Mesothelial cell of epicardium (in vitro differentiated cells): ENCODE measurements around the gene C19orf25. TPM values are rescaled to one million over a fixed set of nuclear protein-coding genes. Genes with fewer than 3 reads are reported as not detected.

Experiments used
- DNase-seq, 2 experiments: peaks; one replicate each; pipeline ENCODE4 v3.0.0; 2021; ENCODE audit warnings: low spot score in 2 of 2; ENCODE audit not compliant: unreplicated experiment in 2 of 2
- H3K27ac Mint-ChIP-seq: 2 replicates; pipeline ENCODE4 v1.8.0; 2021; ENCODE audit warnings: mixed read lengths
- H3K27me3 Mint-ChIP-seq: 2 replicates; pipeline ENCODE4 v1.8.0; 2021; ENCODE audit warnings: low read depth, mixed read lengths
- H3K36me3 Mint-ChIP-seq: 2 replicates; pipeline ENCODE4 v1.8.0; 2021; ENCODE audit warnings: mixed read lengths
- H3K4me1 Mint-ChIP-seq: 2 replicates; pipeline ENCODE4 v1.8.0; 2021; ENCODE audit warnings: mixed read lengths
- H3K4me3 Mint-ChIP-seq: 2 replicates; pipeline ENCODE4 v1.8.0; 2021; ENCODE audit warnings: mild to moderate bottlenecking, moderate library complexity, mixed read lengths
- H3K9me3 Mint-ChIP-seq: 2 replicates; pipeline ENCODE4 v1.8.0; 2021; ENCODE audit warnings: mixed read lengths
- total RNA-seq: library from RNA; stranded (reverse); gene quantifications from 3 replicates; pipeline ENCODE4 v1.2.1, GENCODE V29; 2021
- TF ChIP-seq, protein P1 (sequence below): fragments of 200-600 bp; sonication (generic); IDR thresholded peaks from one replicate; pipeline ENCODE4 v1.5.0; 2021; ENCODE audit warnings: antibody characterized with exemption; ENCODE audit not compliant: unreplicated experiment

Gene C19orf25
- total RNA-seq, 1 donor from 2014 or later: 29.4 TPM

GRCh38 chr19:1433119-1434039, 45.6 kb downstream of the C19orf25 start:
- no peaks in the 10 kb centered on the region for H3K4me1 Mint-ChIP-seq
- no peak overlapping the region for H3K4me3 Mint-ChIP-seq
- TF ChIP-seq, protein P1, sequence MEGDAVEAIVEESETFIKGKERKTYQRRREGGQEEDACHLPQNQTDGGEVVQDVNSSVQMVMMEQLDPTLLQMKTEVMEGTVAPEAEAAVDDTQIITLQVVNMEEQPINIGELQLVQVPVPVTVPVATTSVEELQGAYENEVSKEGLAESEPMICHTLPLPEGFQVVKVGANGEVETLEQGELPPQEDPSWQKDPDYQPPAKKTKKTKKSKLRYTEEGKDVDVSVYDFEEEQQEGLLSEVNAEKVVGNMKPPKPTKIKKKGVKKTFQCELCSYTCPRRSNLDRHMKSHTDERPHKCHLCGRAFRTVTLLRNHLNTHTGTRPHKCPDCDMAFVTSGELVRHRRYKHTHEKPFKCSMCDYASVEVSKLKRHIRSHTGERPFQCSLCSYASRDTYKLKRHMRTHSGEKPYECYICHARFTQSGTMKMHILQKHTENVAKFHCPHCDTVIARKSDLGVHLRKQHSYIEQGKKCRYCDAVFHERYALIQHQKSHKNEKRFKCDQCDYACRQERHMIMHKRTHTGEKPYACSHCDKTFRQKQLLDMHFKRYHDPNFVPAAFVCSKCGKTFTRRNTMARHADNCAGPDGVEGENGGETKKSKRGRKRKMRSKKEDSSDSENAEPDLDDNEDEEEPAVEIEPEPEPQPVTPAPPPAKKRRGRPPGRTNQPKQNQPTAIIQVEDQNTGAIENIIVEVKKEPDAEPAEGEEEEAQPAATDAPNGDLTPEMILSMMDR: no peak
- no peaks in the 10 kb centered on the region for H3K9me3 Mint-ChIP-seq
- H3K27ac Mint-ChIP-seq: no peak overlapping the region
- no peak for DNase-seq
- no peaks in the 10 kb centered on the region for H3K27me3 Mint-ChIP-seq
- peaks cover 7% of the 10 kb centered on the region for H3K36me3 Mint-ChIP-seq

DNA sequence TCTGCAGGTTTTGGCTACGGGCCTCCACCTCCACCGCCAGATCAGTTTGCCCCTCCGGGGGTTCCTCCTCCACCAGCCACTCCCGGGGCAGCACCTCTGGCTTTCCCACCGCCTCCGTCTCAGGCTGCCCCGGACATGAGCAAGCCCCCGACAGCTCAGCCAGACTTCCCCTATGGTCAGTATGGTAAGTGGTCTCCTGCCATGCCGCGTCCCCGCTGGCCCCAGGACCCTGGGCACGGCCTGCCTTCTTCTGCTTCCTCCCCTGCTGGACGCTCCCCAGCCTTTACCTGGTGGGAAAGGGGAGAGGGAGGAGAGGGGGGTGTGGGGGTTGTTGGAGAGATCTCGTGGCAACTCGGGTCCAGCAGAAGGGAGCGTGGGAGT, 46.5 kb downstream of the C19orf25 start:
- peaks cover 7% of the 10 kb centered on the region for H3K36me3 Mint-ChIP-seq
- no peak for DNase-seq
- no peak overlapping the region for H3K4me3 Mint-ChIP-seq
- TF ChIP-seq, protein P1: no peak
- H3K27me3 Mint-ChIP-seq: no peaks in the 10 kb centered on the region
- no peak overlapping the region for H3K27ac Mint-ChIP-seq
- no peaks in the 10 kb centered on the region for H3K4me1 Mint-ChIP-seq
- H3K9me3 Mint-ChIP-seq: no peaks in the 10 kb centered on the region

DNA sequence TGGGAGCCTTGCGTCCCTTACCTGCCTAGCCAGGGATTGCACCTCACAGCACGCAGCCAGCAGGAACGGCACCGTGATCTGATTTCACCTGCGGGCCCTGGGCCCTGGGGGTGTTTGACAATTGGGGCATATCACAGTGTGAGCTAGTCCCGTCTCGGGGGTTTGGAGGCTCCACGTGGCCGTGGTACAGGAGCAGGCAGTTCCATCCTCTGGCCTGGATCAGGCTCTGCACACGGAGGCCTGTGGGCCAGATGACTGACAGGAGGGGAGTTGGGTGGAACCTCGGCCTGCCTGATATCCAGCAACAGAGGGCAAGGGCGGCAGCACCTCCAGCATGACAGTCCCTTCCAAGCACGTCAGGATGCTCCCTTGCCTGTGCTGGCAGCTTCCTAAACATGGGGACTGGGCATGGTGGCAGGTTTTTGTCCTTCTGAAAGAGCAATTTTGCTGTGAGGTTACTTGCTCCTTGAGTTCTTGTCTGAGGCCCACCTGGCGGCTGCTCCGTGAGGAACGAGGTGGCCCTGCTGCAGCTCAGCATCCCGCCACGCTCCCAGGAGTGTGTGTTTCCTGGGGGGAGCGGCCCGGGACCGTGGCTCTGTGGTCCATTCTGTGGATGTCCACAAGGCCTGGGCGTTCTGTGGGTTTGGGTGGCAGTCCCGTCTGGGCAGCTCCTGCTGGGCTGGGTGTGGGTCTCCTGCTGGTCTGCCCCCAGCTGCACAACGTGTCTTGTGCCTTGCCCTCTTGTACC, 47.1 kb downstream of the C19orf25 start:
- Mint-ChIP-seq H3K9me3 (no peaks in the 10 kb centered on the region), H3K27ac (no peak overlapping the region), H3K36me3 (peaks cover 7% of the 10 kb centered on the region), H3K4me3 (no peak overlapping the region), H3K27me3 (no peaks in the 10 kb centered on the region), H3K4me1 (no peaks in the 10 kb centered on the region)
- TF ChIP-seq, protein P1: no peak
- DNase-seq: no peak

- Mint-ChIP-seq H3K4me3 (no peak overlapping the region), H3K27me3 (no peaks in the 10 kb centered on the region), H3K27ac (no peak overlapping the region), H3K9me3 (no peaks in the 10 kb centered on the region), H3K36me3 (peaks cover 5% of the 10 kb centered on the region), H3K4me1 (no peaks in the 10 kb centered on the region)
- no peak for DNase-seq
- TF ChIP-seq, protein P1: no peak
These were observed 48.8 kb downstream of the C19orf25 start for GRCh38 chr19:1430246-1430645.

GRCh38 chr19:1429750-1430149, 49.3 kb downstream of the C19orf25 start:
- Mint-ChIP-seq H3K4me1 (peaks cover 4% of the 10 kb centered on the region), H3K36me3 (peaks cover 7% of the 10 kb centered on the region), H3K27ac (no peak overlapping the region), H3K4me3 (no peak overlapping the region), H3K27me3 (no peaks in the 10 kb centered on the region), H3K9me3 (no peaks in the 10 kb centered on the region)
- no peak for DNase-seq
- TF ChIP-seq, protein P1: no peak
